GM10266 (cell line): ENCODE results near the gene CEP131.

Source experiments
- DNase-seq: peaks from one replicate; pipeline ENCODE4 v3.0.0; 2012; ENCODE audit errors: extremely low spot score
- CTCF ChIP-seq: IDR thresholded peaks from 2 replicates; pipeline ENCODE4 v1.5.1; 2012; ENCODE audit warnings: mild to moderate bottlenecking, low read depth; ENCODE audit not compliant: control insufficient read depth, insufficient read depth; ENCODE audit errors: missing control alignments

Gene CEP131

GRCh38 chr17:81170727-81171494 lies 51.9 kb downstream of the CEP131 start:
- no peak for TF ChIP-seq CTCF
- DNase-seq = no peak

GRCh38 chr17:81169870-81170309 lies 52.9 kb downstream of the CEP131 start:
- TF ChIP-seq CTCF = no peak

GRCh38 chr17:81167638-81168037 lies 55.1 kb downstream of the CEP131 start:
- no peak for TF ChIP-seq CTCF

More at GRCh38 chr17:81169870-81170309, 52.9 kb downstream of the CEP131 start:
- DNase-seq = no peak

GRCh38 chr17:81167194-81167524 lies 55.6 kb downstream of the CEP131 start:
- TF ChIP-seq CTCF = no peak
- DNase-seq = no peak

More at GRCh38 chr17:81167638-81168037, 55.1 kb downstream of the CEP131 start:
- DNase-seq = no peak

GRCh38 chr17:81166033-81166492 lies 56.7 kb downstream of the CEP131 start, which contains the start of gene AATK:
Gene AATK, minus strand, starts transcription at chr17:81166221. Its CDS starts 229 bp downstream, at chr17:81165992.
- DNase-seq = no peak

GRCh38 chr17:81165246-81166032 lies 57.3 kb downstream of the CEP131 start, which contains the start of gene PVALEF:
Gene PVALEF, plus strand, starts transcription at chr17:81165507. Its CDS starts 15,720 bp downstream, at chr17:81181227.
- no peak for TF ChIP-seq CTCF
- no peak for DNase-seq

More at GRCh38 chr17:81166033-81166492, 56.7 kb downstream of the CEP131 start, which contains the start of gene AATK:
- no peak for TF ChIP-seq CTCF
